NCI-H82 (cell line): Measurements from ENCODE around the gene NYAP1.
"Not testable (repeated sequence)": the region's sequence is repeated elsewhere in the genome, so short reads cannot be mapped to it uniquely, and the experiment has no call there.

Experiments used
- DNase-seq: peaks from one replicate; lab custom pipeline; 2025; lab: John Stamatoyannopoulos, UW

NYAP1 gene

GRCh38 chr7:100513212-100513810 lies 29.6 kb downstream of the NYAP1 start:
- no peak for DNase-seq

- no peak for DNase-seq
Measured at GRCh38 chr7:100515072-100515532, 31.4 kb downstream of the NYAP1 start.

DNA sequence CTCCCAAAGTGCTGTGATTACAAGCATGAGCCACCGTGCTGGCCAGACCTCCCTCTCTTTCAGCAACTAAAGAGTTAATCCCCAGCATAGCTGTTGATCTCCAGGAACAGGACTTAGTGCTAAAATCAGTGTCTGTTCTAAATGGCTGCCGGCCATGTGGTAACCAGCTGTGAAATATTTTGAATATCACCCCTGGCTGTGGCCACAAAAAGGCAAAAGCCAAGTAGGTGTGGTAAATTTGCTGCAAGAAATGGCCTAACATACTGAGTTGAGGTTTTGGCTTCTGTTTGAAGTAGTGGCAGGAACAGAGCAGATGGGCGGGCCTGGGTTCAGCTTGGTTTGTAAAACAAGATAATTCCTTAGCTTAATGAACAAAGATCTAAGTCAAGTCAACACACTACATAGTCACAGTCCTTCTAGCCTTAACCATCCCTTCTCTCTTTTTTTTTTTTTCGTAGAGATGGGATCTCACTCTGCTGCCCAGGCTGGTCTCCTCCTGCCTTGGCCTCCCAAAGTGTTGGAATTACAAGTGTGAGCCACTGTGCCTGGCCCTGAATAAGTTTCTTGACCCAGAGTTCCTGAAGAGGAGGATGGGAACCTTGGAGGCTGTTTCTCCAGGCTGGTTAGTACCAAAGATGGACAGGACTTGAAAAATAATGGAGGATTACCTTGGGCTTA lies 32.5 kb downstream of the NYAP1 start:
- DNase-seq: peak; percentile 42

DNA sequence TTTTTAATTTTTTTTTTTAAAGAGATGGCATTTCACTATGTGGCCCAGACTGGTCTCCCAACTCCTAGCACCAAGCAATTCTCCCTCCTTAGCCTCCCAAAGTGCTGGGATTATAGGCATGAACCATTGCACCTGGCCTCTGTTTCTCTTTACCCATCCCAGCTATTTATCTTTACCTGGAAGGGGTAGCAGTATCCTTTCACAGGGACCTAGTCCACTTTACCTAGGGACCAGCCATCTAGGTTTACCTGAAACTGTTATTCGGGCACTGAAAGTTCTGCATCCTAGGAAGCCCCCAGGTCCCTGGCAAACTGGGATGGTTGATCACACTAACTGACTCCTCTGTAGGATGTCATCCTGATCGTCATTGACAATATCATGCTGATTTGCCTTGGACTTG lies 33.6 kb downstream of the NYAP1 start:
- no peak for DNase-seq

- DNase-seq: no peak
Measured at GRCh38 chr7:100519580-100519979, 35.9 kb downstream of the NYAP1 start.

DNA sequence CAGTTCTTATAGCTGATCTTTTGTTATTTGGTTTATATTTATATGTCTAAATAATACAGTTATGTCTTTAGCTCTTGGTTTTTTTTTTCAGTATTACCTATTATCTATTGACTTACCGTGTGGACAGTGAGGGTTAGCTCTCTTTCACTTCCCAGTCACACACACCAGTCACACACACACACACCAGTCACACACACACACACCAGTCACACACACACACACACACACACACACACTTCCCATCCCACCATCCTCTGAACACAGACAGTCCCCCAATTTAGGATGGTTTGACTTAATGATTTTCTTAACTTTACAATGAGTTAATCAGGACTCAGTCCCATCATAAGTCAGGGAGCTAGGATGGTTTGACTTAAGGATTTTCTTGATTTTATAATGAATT lies 36.4 kb downstream of the NYAP1 start:
- no peak for DNase-seq

DNA sequence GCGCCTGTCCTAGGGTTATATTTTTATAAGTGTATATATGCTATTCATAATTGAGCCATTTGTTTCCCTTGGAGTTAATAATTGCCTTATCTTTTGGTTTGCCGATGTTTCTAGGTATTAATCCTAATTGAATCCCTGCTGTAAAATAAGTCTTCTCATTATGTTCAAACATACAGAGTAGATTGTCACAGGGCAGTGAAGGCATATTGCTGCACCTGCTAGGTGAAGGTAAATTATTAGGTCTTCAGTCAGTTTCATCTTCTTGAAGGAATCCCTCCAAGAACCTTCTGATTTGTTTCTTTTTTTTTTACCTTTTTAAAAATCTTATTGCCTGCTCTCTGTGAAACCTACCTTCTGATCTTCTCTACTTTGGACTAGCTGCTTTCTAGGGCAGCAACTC lies 37.3 kb downstream of the NYAP1 start:
- DNase-seq: no peak

- DNase-seq: not testable (repeated sequence)
Measured at GRCh38 chr7:100521909-100522593, 38.3 kb downstream of the NYAP1 start.

- not testable (repeated sequence) for DNase-seq
Measured at GRCh38 chr7:100523192-100523591, 39.5 kb downstream of the NYAP1 start.

GRCh38 chr7:100528108-100528866 lies 44.6 kb downstream of the NYAP1 start:
- DNase-seq: not testable (repeated sequence)

GRCh38 chr7:100532165-100533022 lies 48.7 kb downstream of the NYAP1 start:
- no peak for DNase-seq

- DNase-seq: not testable (repeated sequence)
Measured at GRCh38 chr7:100535982-100536381, 52.3 kb downstream of the NYAP1 start.

- DNase-seq: not testable (repeated sequence)
Measured at GRCh38 chr7:100536695-100537094, 53.0 kb downstream of the NYAP1 start.

GRCh38 chr7:100538348-100538653 lies 54.6 kb downstream of the NYAP1 start:
- DNase-seq: no peak

GRCh38 chr7:100538654-100539435 lies 55.1 kb downstream of the NYAP1 start, which contains the start of gene AGFG2:
AGFG2 (plus strand) TSS chr7:100539203; CDS start chr7:100539347, 144 bp downstream.
- DNase-seq: peak; percentile 100

- peak; percentile 17 for DNase-seq
Measured at GRCh38 chr7:100539436-100540006, 55.8 kb downstream of the NYAP1 start.

GRCh38 chr7:100540073-100540723 lies 56.5 kb downstream of the NYAP1 start:
- no peak for DNase-seq

DNA sequence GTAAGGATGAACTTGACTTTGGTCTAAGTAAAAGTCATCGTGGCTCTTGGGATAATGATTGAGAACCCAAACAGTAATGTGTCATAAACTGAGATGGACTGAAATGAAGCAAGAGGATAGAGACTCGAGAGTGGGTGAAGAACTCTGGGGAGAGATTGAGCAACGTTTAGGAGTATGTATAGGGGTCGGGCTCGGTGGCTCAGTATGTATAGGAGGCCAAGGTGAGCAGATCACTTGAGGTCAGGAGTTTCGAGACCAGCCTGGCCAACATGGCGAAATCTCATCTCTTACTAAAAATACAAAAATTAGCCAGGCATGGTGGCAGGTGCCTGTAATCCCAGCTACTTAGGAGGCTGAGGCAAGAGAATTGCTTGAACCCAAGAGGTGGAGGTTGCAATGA lies 57.6 kb downstream of the NYAP1 start:
- DNase-seq: not testable (repeated sequence)

- no peak for DNase-seq
Measured at GRCh38 chr7:100543586-100543985, 59.9 kb downstream of the NYAP1 start.

GRCh38 chr7:100544386-100544785 lies 60.7 kb downstream of the NYAP1 start:
- DNase-seq: no peak
